ENCODE results near the gene CDC14B.

The CDC14B gene

GRCh38 chr9:96556701-96557461 is 62.8 kb downstream of the CDC14B start:
- no peak for DNase-seq (ENCODE audit: low read depth)
- TF ChIP-seq, protein P1, sequence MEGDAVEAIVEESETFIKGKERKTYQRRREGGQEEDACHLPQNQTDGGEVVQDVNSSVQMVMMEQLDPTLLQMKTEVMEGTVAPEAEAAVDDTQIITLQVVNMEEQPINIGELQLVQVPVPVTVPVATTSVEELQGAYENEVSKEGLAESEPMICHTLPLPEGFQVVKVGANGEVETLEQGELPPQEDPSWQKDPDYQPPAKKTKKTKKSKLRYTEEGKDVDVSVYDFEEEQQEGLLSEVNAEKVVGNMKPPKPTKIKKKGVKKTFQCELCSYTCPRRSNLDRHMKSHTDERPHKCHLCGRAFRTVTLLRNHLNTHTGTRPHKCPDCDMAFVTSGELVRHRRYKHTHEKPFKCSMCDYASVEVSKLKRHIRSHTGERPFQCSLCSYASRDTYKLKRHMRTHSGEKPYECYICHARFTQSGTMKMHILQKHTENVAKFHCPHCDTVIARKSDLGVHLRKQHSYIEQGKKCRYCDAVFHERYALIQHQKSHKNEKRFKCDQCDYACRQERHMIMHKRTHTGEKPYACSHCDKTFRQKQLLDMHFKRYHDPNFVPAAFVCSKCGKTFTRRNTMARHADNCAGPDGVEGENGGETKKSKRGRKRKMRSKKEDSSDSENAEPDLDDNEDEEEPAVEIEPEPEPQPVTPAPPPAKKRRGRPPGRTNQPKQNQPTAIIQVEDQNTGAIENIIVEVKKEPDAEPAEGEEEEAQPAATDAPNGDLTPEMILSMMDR (IDR thresholded peaks at IDR 0.05; ENCODE audit: low read length, missing control alignments): no peak
- no peak overlapping the region for H3K4me3 ChIP-seq (replicated peaks; ENCODE audit: low read depth, low read length)

- TF ChIP-seq, protein P1 (IDR thresholded peaks at IDR 0.05; ENCODE audit: low read length, missing control alignments): no peak
- peak; percentile 51 for DNase-seq (ENCODE audit: low read depth)
- H3K4me3 ChIP-seq (replicated peaks; ENCODE audit: low read depth, low read length): no peak overlapping the region
Observed at GRCh38 chr9:96555567-96556386, 63.9 kb downstream of the CDC14B start.

DNA sequence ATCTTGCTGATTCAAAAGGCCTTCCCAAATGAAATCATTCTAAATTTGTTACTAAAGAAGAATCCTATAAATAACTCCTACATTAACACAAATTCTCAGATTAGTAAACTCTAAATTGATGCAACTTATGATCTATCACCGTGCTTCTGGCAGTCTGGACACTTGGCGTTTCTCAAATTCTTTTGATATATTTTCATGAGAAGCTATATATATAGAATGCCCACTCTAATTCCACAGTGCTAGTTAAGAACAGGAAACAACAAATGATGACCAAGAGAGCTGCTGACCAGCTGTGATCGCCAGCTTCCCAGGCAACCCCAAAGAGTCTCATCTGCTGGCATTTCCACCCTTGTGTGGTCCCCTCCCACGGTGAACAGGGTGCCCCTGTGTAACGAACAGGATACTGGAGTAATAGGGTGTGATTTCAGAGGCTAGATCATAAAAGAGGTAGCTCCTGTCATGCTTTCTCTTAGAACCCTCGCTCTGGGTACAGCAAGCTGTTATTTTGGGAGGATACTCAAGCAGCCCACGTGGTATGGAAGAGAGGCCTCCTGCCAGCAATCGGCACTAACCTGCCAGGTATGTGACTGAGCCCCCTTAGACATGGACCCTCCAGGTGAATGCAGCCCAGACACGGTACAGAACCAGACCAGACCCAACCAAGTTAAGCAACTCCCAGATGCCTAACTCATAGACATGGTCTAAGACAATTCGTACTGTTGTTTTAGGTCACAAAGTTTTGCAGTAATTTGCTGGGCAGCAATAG is 64.7 kb downstream of the CDC14B start:
- no peak overlapping the region for H3K4me3 ChIP-seq (replicated peaks; ENCODE audit: low read depth, low read length)
- TF ChIP-seq, protein P1 (IDR thresholded peaks at IDR 0.05; ENCODE audit: low read length, missing control alignments): no peak
- peak; percentile 38 for DNase-seq (ENCODE audit: low read depth)

DNA sequence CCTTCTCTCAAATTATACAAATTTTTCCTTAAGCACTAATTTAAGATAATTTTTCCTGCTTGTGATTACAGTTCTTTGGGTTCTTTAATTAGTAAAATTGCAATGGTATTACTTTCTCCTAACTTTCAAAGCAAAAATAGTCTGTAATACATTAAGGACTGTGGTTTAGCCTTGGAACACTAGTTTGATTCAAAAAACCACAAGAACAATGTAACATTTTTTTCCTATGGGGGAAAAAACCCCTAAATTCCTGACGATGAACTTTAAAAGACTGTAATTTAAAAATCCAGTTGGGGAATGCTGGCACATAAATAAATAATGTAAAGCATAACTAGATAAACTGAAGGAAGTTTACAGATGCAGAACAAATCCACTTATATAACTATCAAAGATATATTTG is 65.3 kb downstream of the CDC14B start:
- TF ChIP-seq, protein P1 (IDR thresholded peaks at IDR 0.05; ENCODE audit: low read length, missing control alignments): no peak
- no peak for DNase-seq (ENCODE audit: low read depth)
- H3K4me3 ChIP-seq (replicated peaks; ENCODE audit: low read depth, low read length): no peak overlapping the region

GRCh38 chr9:96553070-96553469 is 66.6 kb downstream of the CDC14B start:
- peak; percentile 61 for DNase-seq (ENCODE audit: low read depth)
- H3K4me3 ChIP-seq (replicated peaks; ENCODE audit: low read depth, low read length): no peak overlapping the region
- TF ChIP-seq, protein P1 (IDR thresholded peaks at IDR 0.05; ENCODE audit: low read length, missing control alignments): no peak

GRCh38 chr9:96551403-96551802 is 68.2 kb downstream of the CDC14B start:
- TF ChIP-seq, protein P1 (IDR thresholded peaks at IDR 0.05; ENCODE audit: low read length, missing control alignments): no peak
- H3K4me3 ChIP-seq (replicated peaks; ENCODE audit: low read depth, low read length): no peak overlapping the region
- no peak for DNase-seq (ENCODE audit: low read depth)

Measured in fibroblast of pulmonary artery (primary cell).